B cell (primary cell): ENCODE data around the gene TRIM24.

ENCODE experiments used
- EZH2 ChIP-seq: IDR thresholded peaks from 2 replicates; pipeline ENCODE4 v1.6.1; 2012; ENCODE audit warnings: borderline replicate concordance, low read depth, mild to moderate bottlenecking, moderate library complexity, low read length; ENCODE audit not compliant: insufficient read depth, poor library complexity, severe bottlenecking
- TF ChIP-seq, protein P1 (sequence below): fragments of 200-600 bp; IDR thresholded peaks from one replicate; pipeline ENCODE4 v1.8.0; 2022; ENCODE audit warnings: antibody characterized with exemption, mild to moderate bottlenecking

DNA sequence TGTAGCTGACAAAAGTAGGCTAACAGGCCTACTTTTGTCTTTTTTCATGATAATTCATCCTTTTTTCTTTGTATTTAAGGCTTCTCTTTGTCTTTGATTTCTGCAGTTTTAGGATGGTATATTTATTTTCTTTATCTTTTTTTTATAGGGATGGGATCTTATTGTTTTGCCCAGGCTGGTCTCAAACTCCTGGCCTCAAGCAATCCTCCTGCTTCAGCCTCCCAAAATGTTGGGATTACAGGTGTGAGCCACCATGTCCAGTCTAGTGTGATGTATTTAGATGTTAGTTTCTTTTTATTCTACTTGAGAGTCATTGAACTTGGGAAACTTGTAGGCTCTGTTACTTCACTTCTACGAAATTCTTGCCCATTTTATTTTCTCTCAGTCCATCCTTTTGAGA, 35.4 kb downstream of the TRIM24 start:
- TF ChIP-seq, protein P1, sequence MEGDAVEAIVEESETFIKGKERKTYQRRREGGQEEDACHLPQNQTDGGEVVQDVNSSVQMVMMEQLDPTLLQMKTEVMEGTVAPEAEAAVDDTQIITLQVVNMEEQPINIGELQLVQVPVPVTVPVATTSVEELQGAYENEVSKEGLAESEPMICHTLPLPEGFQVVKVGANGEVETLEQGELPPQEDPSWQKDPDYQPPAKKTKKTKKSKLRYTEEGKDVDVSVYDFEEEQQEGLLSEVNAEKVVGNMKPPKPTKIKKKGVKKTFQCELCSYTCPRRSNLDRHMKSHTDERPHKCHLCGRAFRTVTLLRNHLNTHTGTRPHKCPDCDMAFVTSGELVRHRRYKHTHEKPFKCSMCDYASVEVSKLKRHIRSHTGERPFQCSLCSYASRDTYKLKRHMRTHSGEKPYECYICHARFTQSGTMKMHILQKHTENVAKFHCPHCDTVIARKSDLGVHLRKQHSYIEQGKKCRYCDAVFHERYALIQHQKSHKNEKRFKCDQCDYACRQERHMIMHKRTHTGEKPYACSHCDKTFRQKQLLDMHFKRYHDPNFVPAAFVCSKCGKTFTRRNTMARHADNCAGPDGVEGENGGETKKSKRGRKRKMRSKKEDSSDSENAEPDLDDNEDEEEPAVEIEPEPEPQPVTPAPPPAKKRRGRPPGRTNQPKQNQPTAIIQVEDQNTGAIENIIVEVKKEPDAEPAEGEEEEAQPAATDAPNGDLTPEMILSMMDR: no peak
- no peak for TF ChIP-seq EZH2
